Stimulated activated CD4-positive, alpha-beta T cell treated with anti-CD3 and anti-CD28 coated beads, Interleukin-15, amount 100 ng/mL, for 1 hour (primary cell): ENCODE measurements around the gene SCAMP5.

Source experiments
- DNase-seq, 2 donors: peaks; one replicate each; pipeline ENCODE4 v3.0.0-alpha.2; 2020; ENCODE audit warnings: low read depth in 1 of 2, low spot score in 1 of 2

SCAMP5 gene

DNA sequence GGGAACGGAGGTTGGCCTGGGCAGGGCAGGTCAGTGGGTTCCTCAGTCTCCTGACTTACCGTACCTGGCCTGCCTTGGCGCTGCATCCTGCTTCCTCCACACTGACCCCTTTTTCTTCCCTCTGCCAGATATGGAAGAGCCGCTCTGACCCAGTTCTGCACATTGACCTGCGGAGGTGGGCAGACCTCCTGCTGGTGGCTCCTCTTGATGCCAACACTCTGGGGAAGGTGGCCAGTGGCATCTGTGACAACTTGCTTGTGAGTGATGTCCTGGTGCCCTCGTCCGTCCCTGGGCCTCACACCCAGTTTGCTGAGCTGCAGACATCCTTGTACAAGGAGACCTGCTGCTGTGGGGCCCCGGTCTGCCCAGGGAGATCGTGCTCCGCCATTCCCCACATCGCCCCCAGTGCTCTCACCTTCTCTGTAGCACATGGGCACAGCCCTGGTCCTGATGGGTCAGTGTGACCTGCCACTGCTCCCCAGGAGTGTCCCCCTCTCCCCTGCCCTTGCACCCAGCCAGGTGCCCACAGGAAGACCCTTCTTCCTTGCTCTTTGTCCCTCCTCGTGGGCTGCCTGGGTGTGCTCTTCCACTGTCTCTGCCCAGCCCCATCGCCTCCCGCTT, 49.0 kb downstream of the SCAMP5 start:
- no peak for DNase-seq

DNA sequence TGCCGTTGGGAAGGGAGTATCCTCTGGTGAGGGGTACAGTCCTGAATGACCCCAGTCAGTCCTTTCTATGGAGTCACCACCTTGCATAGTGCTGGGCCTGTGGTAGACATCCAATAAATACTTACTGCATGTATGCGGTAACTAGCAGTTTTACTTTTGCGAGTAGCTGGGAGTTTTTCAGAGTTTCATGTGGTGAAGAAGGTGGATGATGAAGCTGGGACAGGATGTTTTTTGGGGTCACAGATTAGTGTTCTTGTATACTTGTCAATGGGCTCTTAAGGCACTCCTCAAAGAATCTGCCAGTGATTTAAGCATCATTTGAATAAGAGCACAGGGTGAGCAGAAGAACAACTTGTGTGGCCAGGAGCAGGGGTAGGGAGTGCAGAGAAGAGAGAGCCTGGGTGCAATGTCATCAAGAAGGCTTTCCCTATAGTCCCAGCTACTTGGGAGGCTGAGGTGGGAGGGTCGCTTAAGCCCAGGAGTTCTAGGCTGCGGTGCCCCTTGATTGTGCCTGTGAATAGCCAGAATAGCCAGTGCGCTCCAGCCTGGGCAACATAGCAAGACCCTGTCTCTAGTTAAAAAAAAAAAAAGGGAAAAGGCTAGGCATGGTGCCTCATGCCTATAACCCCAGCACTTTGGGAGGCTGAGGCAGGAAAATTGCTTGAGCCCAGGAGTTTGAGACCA, 50.1 kb downstream of the SCAMP5 start:
- DNase-seq = no peak

DNA sequence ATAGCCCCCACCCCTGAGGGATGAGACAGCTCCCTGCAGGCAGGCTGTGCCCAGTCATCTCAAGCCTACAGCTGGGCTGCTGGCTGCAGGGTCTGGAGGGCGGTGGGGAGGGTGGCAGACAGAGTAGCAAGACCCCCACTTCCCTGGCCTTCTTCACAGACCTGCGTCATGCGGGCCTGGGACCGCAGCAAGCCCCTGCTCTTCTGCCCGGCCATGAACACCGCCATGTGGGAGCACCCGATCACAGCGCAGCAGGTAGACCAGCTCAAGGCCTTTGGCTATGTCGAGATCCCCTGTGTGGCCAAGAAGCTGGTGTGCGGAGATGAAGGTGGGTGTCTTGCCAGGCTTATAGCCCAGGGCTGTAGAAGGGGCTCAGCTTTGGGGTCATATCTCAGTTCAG, 53.0 kb downstream of the SCAMP5 start:
- no peak for DNase-seq

DNA sequence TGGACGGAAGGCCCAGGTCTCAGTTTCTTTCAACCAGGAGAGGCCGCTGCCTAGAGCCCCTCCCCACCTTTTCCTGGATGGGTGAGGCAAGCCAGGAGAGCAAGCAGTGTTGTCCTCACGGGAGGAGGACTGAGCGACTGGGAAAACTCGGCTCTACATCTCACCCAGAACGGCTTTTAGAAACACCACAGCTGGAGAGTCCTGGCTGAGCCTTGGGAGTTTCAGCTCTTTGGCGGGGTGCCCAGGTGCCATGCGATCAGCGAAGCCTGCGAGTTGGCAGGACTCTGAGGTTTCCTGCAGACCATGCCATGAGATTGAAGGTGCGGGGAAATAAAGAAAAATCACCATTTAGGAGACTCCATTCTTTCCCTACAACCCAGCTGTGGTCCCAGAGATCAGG, 54.0 kb downstream of the SCAMP5 start:
- no peak for DNase-seq

DNA sequence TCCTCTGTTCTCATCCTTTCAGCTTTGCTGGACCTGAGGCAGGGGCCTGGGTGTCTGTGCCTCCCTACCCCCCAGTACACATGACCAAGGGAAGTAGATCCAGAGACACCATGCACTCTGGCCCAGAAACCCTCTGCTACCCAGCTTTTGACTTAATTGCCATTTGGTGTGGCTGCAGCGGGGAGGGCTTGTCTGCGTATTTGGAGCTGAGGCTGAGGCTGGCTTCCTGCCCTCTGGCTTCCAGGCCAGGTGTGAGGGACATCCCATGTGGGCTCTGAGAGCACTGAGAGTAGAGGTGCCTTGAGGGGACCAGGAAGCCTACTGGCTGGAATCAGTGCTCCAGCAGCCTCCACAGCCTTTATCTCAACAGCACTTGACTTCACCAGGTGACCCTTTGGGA, 54.9 kb downstream of the SCAMP5 start:
- DNase-seq = no peak

DNA sequence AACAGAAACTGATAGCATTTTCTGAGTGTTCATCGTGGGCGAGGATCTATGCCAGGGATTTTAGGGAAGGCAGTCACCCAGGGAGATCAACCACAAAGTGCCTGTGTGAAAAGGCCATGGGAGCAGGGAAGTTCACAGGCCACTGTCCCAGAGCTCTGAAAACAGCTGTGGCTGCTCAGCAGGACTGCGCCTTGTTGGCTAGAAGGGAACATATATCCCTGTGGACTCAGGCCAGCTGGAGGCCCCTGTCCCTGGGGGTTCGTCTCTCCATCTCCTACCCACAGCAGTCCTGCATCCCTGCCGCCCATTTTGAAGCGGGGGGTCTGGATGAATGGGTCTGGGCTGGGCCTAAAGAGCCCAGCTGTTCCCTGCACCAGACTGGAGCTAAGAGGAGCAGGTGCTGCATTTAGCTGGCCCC, 55.8 kb downstream of the SCAMP5 start:
- no peak for DNase-seq

DNA sequence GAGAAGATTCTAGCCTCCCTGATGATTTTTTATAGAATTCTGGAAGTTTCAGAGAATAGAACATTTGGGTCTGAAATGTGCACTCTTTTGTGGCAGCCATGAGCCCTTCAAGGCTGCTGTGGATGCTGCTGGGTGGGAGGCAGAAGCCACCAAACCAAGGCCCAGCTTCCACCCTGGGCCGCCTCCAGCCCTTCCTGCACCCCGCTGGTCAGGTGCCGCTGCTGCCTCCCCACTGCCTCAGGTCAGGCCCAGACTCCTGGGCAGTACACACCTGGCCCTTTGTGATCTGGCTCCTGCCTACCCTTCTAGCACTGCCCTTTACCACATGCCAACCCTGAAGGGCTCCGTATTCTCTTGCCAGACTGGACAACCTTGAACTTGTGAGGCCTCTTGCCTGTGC, 56.3 kb downstream of the SCAMP5 start:
- DNase-seq = no peak

DNA sequence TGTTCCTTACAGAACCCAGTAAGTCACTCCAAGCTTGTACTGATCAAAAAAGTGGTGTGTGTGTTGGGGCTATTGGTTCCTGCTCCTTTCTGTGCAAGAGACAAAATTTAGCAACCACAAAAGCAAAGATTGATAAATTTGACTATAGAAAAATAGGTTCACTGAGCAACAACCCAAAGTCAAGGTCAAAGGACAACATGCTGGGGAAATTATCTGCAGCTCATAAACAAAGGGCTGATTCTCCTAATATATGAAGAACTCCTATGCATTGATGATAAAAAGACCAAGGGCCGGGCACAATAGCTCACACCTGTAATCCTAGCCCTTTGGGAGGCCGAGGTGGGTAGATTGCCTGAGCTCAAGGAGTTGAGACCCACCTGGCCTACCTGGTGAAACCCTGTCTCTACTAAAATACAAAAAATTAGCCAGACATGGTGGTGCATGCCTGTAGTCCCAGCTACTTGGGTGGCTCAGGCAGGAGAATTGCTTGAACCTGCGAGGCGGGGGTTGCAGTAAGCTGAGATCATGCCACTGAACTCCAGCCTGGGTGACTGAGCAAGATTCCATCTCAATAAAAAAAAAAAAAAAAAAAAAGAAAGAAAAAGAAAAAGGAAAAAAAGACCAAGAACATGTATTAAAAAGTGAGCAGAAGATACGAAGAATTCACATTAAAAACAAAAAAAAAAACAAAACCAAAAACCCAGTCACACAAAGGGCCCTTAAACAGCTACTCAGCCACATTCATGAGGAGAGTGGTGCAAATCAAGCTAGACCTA, 57.8 kb downstream of the SCAMP5 start:
- DNase-seq = no peak

DNA sequence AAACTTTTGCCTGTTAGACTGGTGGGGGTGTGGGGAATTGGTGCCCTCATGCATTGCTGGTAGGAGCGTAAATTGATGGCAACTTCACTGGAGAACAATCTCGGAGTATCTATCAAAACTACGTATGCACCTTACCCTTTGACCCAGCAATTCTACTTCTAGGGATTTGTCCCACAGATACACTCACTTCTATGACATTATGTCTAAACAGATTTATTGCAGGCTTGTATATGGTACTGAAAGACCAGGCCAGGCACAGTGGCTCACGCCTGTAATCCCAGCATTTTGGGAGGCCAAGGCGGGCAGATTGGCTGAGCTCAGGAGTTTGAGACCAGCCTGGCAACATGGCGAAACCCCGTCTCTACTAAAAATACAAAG, 58.4 kb downstream of the SCAMP5 start:
- DNase-seq = no peak

DNA sequence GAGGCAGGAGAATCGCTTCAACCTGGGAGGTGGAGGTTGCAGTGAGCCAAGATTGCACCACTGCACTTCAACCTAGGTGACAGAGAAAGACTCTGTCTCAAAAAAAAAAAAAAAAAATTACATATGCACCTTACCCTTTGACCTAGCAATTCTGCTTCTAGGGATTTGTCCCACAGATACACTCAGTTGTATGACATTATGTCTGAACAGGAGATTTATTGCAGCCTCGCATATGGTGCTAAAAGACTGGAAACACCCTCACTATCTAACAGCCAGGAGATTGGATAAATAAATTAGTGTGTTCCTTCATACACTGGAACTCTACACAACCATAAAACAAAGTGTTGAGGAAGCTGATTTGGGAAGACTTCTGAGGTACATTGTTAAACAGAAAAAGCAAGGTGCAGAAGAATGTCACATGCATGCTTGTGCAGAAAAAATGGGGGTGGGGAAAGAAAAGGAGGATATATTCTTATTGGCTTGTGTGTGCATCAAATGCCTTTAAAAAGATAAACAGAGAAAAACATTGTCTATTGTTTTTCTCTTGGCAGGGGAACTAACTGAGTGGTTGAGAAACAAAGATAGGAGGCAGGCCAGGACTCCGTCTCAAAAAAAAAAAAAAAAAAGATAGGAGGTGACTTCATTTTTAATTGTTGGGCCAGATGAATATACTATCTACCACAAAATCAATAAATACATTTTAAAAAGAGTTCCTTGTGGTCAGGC, 59.0 kb downstream of the SCAMP5 start:
- no peak for DNase-seq

DNA sequence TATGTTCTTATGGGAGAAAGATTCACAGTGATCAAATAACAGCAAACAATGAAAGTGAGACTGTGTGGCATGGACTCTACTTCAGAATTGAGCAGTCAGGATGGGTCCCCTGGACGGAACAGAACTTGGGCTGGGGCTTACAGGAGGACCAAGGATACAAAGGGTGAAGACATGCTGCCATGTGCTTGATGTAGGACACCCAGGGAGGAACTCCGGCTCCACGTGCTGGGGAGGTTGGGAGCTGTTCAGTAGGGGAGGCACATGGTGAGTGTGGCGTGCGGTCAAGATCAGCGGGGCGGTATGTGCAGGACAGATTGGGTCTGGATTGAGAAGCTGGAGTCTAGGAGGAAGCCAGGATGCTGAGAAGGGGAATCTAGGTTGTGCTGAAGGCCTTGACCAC, 60.7 kb downstream of the SCAMP5 start:
- DNase-seq = no peak

DNA sequence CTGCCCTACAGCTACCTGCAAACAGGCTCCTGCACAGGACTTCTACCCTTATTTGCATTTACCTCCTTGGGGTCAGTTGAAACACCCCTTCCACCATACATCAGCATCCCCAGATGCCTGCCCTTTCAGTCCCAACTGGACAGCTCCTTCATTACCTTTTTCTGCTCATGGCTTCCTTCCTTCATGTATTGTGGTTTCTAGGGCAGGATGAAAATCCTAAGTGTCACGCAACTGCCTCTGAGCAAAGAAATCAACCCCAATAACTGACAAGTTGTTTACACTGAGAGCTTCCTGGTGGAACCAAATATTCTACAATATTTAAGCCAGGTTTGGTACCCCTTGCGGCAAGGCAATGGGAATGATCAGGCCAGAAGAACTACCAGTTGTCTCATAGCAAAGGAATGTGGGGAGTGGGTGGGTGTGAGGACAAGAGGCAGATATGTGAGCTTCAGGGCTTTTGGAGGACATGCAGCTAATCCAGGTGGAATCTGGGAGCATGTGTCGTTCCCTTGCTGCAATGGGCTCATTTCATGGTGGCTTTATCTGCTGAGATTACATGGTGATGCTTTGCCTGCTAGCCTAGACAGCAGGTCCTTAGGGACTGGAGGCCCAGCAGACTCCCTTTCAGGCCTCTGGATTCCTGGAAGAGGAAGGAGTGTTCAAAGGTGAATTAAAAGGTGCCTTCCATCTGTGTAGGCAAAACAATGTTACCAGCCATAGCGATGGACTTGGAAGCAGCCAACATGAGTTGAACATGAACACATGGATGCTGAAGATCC, 63.0 kb downstream of the SCAMP5 start:
- no peak for DNase-seq

DNA sequence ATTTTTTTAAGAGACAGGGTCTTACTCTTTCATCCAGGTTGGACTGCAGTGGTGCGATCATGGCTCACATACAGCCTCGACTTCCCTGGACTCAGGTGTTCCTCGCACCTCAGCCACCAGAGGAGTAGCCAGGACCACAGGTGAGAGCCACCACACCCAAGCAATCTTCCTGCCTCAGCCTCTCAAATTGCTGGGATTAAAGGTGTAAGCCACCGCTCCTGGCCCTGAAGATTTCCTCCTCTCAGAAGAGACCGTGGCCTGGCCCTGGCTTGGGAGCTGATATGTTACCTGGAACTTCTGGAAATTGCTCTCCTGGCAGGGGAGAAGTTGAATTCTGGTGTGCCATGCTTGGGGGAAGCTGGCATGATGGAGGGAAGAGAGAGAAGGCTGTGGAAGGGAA, 64.2 kb downstream of the SCAMP5 start:
- DNase-seq = no peak

DNA sequence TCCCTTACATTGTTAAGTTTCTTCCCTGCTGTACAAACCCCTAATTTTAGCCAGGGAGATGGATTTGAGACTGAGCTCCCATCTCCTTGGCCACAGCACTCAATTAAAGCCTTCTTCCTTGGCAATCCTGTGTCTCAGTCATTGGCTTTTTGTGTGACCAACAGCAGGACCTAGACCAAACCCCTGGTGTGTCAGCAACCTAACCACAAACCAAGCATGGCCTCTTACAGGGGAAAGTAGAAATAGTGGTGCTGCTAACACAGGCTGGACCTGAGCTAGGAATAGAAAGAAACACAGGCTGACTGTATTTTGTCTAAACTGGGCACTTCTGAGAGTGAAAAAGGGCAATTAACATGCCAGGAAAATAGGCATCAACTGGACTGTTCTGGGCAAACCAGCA, 65.9 kb downstream of the SCAMP5 start:
- DNase-seq = no peak

DNA sequence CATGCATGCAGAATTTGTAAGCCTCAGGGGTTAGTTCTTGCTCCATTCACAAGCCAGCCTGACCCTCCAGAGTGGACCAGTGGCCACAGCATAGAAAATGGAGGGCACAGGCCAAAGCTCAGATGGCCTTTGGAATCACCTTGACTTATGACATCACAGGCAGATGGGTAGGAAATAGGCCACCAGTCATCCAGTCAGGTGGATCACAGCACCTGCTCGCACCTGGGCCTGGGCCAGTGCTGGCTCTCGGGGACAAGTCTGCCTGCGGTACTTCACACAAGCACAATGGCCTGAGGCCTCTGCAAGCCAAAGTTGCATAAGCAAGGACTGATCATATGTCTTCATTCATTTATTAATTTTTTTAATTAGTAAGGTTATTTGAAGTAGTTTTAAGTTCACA, 67.3 kb downstream of the SCAMP5 start:
- DNase-seq = no peak

DNA sequence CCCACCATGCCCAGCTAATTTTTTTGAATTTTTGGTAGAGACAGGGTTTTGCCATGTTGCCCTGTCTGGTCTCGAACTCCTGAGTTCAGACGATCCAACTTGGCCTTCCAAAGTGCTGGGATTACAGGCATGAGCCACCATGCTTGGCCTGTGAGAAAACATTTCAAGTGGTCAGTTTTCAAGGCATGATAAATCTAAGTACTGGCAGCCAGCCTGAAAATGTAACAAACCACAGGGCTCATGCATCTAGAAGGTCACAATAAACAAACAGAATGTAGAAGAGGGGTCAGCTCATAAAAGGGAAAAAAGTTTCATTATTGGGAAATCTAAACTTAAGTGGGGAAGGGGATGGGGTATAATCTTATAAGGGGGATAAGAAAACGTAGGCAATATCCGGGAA, 68.0 kb downstream of the SCAMP5 start:
- no peak for DNase-seq

DNA sequence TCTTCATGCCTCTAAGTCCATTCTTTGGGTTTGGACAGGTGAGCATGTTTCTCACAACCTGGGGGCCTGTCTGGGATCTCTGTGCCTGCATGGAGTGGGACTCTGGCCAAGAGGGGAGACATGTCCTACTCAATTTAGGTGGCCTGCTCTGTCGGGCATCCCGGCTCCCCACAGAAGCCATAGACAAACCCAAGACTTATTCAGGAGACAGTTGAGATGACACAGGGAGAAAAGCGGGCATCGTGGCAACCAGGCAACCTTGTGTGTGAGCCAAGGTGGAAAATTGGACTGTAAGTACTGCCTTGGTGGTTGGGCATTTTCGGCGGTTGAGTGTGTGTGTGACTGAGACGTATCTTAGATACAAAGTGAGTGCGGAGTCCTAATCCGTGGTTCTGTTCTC, 68.5 kb downstream of the SCAMP5 start:
- no peak for DNase-seq

DNA sequence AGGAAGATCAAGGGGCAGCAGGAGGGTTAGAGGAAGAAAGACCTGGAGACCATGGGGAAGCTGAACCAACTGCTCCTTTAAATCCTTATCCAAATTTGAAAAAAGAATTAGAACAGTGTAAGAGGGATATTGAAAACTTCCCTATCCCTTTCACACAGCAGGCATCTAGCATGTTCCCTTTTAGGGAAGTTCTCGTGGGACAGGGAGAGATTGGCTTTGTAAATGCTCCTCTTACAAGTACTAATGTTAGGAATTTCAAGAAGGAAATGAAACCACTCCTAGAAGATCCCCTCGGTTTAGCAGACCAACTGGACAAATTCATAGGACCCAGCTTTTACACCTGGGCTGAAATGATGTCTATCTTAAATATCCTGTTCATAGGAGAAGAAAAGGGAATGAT, 69.5 kb downstream of the SCAMP5 start:
- no peak for DNase-seq

DNA sequence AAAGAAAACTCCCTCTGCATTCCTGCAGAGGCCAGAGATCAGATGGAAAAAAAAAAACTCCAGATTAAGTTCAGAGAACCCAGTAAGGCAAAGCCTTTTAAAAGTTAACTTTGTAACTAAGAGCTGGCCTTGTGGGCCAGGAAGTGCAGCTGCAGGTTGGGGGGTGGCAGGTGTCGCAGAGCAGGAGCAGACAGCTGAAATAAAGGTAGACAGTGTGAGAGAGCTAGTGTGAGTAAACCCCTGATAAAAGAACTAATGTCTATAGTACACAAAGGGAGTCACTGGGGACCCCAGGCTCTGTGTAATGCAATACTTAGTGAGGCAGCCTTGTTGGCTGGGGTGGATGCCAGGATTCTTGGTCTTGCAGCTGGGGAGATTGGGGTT, 70.1 kb downstream of the SCAMP5 start:
- no peak for DNase-seq

DNA sequence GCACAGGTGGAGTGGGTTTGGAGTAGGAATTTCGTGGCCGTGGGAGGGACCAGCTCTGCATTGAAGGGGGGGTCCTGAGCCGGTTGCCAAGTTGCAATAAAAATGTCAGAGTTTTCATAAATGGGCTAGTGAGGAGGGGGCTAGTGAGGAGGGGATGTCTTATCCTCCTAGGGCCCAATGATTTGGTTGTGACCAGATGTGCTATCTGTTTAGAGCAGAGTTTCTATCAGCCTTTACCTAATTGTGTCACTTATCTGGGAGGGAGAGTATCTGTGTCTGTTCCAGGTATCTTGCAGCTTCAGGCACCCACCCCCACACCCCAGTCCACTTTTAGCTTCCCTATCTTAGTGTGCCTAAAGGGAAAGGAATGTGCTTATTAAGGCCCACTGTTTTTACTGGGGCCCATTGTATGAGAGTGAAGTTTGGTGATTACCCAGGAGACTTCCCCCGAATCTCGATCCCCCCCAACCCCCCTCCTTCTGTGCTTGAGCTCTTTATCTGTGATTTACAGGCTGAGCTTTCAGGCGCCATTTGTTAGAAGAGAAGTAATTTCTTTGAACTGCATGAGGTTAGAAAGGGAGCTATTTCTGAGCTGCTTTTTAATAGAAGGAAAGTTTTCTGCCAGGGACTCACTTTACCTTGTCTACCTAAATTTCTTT, 70.6 kb downstream of the SCAMP5 start:
- DNase-seq = no peak
